ENCODE measurements around the gene B3GAT1.

- TF ChIP-seq CTCF (IDR thresholded peaks at IDR 0.05): no peak
- TF ChIP-seq FOXJ3 (CRISPR knock-in tag; IDR thresholded peaks at IDR 0.05): no peak
- TF ChIP-seq NRF1 (IDR thresholded peaks at IDR 0.05; ENCODE audit: low read depth, low read length): no peak
- TF ChIP-seq POLR2AphosphoS5 (IDR thresholded peaks at IDR 0.05; ENCODE audit: low read depth, low read length): no peak
- no peak for TF ChIP-seq TEAD4 (IDR thresholded peaks at IDR 0.05; ENCODE audit: borderline replicate concordance, insufficient read depth)
- TF ChIP-seq EP300 (IDR thresholded peaks at IDR 0.05; ENCODE audit: borderline replicate concordance in 1 of 2, low read depth in 1 of 2, low read length in 1 of 2): no peak
Measured at GRCh38 chr11:134438542-134439537, 26.8 kb upstream of the B3GAT1 start.

Measured in SK-N-SH (cell line).